HuH-7.5 (cell line): ENCODE measurements around the gene TGFBI.
"Not testable (repeated sequence)": the region's sequence is repeated elsewhere in the genome, so short reads cannot be mapped to it uniquely, and the experiment has no call there.

Source experiments
- DNase-seq: peaks from one replicate; pipeline ENCODE4 v3.0.0; 2011; ENCODE audit warnings: low spot score

TGFBI gene

DNA sequence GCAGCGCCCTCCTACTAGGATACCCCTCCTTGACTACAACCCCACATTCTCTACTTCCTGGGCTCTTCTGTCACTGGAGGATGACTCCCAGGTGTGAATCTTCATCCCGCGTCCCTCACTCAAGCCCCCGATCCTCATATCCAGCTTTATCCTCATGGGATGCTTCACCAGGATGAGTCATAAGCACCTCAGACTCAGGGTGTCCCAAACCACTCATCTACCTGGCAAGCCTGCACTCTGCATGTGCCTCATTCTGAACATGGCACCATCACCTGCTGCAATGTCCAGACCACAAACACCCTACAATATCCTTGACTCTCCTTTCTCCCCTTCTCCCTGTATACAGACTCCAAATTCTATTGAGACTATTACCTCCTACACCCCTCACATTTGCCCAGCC lies 1.5 kb upstream of the TGFBI start:
- no peak for DNase-seq

DNA sequence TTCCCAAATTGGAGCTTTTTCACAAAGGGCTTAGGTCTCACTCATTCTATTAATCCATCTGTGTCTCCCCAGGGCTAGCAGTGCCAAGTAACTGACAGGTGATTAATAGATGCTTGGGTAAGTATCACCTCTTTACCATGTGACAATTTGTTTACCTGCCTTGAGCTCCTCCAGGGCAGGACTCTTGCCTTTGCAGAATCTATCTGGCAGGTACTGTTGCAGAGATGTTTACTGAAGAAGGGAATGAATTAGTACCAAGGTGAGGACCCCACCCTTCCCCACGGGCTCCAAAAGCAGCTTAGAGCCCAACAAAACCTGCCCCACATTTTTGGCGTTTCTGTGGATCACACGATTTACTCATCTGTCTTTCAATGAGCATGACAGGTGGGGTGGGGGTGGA lies 698 bp upstream of the TGFBI start:
- no peak for DNase-seq

DNA sequence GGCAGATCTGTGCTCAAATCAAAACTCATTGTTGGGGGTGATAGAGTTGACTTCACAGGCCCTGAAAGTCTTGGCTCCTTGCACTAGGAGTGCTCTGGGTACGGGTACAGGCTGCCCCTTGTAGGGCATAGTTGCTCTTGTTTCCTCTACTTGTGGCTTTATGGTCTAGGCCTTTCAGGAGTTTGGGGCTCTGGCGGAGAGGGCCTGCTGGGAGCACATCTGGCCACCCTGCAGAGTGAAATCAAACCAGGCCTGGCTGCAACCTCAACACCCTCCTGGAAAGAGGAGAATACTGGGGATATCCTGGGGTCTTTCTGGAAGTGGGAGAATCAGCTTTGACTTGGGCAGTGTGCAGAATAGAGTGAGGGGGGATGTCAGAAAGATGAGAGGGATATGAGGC lies 1.5 kb downstream of the TGFBI start:
- no peak for DNase-seq

DNA sequence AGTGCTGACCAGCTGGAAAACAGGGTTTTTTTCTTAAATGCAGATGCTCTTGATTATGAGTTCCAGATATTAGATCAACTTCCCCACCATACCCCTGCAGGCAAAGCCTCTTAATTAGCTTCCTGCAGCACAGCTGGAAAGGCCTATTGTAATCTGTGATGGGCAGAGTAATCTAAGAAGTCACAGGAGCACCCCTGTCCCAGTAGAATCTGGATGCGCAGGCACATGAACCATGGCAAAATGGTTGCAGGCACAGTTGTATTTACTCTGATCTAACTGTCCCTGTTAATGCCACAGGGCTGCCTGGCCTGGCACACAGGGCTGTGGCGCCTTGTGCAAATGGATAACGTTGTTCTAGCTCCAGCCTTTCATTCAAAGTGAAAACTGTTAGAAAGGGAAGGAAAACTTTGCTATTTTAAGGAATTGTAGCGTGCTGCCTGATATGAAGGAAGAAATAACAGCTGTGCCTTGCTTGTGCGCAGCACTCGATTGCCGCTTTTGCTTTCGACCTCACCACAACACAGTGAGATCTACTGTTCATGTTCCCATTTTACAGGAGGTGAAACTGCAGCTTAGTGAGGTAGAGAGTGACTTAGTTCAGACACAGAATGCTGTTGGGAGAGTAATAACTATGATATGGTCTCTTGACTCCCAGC lies 2.3 kb downstream of the TGFBI start:
- DNase-seq, result no peak

DNA sequence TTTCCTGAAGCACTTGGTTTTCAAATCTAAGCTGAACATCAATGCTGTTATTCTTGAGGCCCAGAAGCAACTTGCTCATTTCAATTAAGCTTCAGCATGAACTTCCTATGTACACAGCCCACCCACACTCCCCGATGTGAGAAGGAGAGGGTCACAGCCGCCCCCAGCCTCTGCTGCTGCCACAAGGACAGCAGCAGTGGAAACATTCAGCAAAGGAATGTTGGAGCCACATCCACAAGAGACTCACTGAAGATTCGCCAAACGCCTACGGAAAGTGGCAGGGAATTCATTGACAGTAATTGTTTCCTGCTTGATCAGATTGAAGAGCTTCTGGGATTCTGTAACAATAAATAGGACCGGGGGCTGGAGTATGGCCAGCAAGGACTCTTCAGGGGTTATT lies 2.9 kb downstream of the TGFBI start:
- DNase-seq, result no peak

DNA sequence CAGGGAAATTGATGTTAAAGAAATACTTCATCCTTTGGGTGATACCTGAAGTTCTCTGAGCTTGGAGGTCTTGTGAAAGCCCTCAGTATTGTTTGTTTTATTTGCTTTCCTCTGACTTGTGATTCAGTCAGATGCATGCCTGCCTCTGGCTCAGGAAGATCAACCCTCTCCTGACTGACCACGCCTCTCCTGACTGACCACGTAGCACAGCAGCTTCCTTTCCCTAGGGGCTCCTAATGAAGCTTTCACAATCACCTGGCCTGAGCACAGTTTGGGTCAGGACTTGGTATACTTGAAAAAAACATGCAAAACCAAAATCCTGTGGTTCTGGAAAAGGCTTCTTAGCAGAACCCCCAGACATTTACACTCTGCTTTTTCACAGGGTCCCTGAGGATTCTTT lies 3.8 kb downstream of the TGFBI start:
- no peak for DNase-seq

DNA sequence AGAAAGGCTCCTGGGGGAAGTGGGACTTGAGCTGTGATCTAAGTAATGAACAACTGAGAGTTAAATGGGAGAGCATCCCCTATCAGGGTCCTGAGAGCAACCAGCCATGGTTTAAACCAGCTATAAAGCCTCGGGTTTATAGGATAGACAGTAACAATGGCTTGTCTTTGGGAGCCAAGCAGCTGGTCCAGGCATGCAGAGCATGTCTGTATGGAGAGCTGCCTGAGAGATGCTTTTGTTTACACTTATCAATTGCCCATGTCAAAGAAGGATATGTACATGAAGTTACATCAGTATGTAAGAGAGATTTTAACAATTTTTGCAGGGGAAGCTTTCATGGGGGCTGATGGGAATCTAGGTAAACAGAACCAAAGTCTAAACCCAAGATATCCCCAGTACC lies 4.4 kb downstream of the TGFBI start:
- no peak for DNase-seq

DNA sequence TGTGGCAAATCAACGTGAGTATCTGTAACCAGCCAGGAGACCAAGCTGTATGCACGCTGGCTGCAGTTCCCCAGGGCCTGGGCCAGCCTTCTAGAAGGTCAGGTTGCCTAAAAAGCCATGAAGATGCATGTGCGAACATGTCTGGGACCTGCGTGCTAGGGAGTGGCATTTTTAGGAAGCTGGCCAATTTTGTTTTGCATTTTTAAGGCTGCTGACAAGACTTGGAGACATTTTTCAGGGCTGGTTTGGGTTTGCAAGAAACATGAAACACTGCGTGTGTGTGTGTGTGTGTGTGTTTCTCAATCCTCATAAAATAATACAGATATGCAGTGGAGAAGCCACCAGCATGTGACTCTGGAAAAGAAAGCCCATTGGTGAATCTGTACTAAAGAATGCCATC lies 5.1 kb downstream of the TGFBI start:
- no peak for DNase-seq

DNA sequence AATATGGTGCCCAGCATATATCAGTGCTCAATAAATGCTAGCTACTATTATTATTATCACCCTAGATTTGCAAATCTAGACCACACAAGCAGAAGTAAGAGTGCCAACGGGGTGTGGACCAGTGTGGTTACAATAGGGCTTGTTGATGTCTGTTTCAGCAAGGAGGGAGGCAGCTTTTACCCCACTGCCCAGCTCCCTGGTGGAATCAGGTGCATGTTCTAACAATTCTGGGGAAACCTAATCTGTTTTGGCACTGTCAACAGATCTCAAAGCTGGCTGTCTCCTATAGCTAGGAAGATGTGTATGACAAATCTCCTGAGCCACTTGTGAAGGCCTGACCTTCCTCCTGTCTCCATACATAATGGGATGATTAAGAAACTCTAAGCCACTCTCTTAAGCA lies 5.7 kb downstream of the TGFBI start:
- DNase-seq, result no peak

DNA sequence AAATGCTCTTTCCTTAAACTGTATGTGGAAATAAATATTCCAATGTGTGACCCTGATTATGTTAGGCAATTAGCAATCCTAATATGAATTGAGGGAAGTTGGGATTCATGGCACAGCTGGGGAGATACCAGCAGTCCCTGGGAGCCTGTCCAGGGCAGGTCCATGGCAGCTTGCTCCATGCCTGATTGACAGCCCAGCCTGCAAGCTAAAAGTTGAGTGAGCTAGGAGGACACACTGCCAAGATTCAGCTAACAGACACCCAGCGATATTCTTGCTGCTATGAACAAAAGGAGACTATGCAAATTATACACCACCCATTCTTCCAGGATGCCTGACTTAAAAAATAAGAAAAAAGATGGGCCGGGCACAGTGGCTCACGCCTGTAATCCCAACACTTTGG lies 6.2 kb downstream of the TGFBI start:
- no peak for DNase-seq

DNA sequence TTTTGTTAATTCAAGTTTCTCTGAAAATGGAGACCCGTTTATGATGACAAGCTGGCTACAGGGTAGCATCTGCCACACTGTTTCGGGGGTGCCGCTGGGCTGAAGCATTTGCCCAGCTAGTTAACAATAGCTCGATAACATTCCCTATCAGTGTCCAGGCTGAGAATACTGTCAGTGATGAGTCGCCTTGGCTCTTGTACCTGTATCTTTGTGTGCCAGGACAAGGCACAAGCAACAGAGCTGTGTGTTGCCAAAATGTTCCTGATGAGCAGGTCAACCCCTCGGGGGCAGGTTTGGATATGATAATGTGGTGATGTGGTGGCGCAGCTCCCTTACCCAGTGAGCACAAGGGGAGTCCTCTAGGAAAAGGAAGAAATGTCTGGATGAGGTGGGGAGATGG lies 7.0 kb downstream of the TGFBI start:
- no peak for DNase-seq

DNA sequence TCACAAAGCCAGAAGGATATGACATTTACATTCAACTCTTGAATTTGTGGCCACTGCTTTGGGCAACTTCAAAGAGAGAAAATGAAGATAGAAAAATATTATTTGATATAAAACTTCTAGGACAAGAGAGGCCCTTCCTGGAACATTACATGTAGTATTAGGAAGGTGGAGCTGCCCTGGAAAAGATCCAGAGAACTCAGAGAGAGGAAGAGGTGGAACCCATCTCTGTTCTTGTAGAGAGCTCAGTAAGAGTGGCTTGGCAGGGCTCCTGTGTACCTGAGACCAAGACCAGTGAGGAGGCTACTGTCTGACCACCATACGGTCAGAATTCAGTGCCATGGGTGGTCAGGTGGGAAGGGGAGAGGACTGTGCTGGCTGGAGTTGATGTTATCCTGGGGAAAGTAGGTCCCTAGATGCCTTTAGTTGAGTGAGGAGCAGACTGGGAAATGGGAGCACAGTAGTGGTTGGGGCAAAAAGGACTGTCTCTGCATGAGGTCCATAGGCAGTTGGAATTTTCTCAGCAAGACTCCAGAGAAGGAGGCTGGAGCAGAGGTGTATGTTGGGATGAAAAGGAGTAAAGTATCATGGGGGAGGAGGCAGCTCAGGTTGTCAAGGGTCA lies 7.6 kb downstream of the TGFBI start:
- DNase-seq, result no peak

DNA sequence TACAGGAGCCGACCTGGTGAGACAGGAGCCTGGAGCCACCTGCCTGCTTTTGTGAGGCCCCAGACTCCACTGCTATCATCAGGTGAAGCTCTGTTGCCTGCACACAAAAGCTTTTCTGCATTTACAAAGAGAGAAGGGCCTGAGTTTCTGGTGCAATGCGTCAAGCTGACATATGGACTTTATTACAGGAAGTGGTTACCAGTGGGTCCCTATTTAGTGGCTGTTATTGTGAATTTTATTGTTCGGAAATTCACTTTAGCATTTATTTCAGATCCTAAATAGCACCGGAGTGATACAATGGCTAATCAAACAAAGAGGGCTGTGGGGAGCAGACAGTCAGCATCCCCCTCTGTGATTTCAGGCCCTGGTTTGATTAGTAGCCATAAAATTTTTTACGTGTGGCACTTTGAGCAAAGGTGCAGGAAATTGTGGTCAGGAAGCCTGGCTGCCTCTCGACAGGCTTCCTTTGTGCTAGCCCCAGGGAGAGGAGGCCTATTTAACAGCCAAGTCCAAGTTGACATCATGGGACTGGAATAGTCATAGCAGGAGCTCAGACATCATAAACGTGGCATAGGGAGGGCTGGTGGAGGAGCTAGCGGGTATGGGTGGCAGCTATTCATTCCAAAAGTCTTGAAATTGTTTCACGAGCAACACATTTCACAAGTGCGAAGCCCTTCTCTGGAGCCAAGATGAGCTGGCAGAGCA lies 8.4 kb downstream of the TGFBI start:
- DNase-seq, result no peak

DNA sequence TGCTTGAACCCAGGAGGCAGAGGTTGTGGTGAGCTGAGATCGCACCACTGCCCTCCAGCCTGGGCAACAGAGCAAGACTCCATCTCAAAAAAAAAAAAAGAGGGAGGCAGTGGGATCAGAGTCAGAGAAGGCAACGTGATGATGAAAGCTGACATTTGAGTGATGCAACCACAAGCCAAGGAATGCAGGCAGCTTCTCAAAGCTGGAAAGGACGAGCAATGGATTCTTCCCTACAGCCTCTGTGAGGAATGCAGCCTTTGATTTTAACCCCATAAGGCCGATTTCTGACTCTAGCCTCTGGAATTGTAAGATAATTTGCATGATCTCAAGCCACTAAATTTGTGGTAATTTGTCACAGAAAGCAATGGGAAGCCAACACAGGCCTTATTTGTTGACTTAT lies 9.8 kb downstream of the TGFBI start:
- no peak for DNase-seq

DNA sequence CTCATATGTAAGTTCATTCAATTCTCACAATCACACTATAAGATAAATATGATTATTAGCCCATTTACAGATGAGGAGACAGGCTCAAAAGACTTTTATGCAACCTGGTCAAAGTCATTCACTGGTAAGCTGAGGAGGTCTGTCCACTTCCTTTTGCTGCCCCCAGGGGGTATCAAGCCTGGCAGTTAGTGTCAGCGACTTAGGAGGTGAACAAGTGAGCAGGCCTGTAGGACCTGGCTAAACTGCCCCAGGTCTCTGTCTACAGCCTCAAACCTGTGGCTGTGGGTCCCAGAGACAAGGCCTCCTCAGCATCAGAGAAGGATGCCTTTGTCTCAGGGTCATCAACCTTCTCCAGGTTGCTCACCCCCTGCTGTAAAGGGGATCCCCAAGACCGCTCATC lies 10.4 kb downstream of the TGFBI start:
- DNase-seq, result no peak

DNA sequence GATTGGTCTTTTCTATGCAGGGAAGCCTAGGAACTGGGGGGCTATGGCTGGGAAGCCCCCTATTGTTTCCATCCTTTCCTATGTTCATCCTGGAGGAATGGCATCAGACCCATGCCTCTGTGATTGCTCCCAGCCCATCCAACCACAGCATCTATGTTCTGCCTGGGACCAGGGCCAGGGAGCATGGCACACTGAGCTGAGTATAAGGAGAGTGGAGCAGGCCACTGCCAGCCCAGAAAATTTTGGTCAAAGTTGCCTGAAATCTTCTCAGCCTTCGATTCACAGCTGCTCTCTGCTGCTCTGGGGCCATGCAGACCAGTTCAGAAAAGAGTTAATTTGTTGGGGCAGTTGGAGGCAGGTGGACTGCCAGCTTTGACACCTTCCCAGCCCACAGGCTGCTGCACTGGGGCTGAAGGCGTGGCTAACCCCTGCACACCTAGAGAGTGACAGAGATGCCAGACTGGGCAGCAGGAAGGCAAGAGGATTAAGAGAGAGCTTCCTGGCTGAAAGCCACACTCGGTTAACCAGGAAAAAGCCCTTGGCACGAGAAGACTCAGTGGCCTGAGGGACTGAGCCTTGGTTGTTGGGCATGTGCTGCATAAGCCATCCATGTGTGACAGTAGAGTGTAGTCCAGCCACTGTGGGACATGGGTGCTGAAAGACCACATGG lies 12.1 kb downstream of the TGFBI start:
- DNase-seq, result no peak

DNA sequence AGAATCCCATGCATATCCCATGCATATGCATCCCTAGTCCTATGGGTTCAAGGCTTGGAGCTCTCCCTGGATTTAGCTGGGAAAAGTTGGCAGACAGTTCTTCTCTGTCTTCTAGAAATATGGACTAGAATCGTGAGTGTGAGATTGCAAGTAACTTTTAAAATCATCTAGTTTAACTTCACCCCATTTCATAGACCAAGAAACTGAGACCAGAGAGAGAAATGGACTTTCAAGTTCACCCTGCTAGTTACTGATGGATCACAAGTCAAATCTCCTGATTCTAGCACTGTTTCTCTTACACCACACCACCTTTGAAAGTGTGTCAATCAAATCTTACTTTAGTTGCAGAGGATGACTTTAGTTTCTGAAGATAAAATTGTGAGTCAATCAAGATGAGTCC lies 13.4 kb downstream of the TGFBI start:
- no peak for DNase-seq

DNA sequence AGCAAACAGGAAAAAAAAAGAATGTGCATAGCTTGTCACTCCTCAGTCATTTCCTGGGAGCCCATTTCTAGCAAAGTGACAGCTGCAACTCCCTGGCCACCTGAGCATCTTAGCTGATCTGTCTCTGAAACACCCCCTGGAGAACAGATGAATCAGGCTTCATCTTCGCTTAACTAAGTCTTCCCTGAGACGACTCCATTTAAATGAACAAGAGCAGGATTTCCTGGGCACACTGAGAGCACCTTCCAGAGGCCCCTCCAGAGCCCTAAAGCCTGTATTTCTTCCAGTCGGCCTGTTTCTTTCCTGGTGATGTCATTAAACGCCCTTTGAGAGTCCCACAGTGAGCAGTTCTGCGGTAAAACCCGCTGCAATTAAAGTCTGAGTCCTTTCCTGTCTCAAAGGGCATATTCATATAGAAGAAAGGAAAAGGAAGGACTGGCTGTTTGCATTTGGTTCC lies 13.9 kb downstream of the TGFBI start:
- no peak for DNase-seq

DNA sequence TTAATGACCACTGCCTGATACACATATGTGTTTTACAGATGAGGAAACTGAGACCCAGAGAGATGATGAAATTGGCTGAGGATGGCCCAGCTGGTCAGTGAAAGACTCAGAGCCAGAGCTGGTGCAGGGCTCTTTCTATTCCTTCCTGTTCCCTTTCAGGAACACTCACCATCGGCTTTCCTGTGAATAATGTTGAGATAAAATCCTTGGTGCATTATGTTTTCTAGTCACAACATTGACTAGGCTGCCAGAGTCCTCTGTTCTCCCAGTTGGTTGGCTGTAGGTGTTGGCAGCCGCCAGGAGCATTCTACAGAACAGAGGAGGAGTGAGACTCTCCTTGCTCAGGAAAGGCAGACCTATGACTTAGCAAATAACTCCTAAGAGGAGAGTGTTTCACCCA lies 14.8 kb downstream of the TGFBI start:
- DNase-seq, result no peak

DNA sequence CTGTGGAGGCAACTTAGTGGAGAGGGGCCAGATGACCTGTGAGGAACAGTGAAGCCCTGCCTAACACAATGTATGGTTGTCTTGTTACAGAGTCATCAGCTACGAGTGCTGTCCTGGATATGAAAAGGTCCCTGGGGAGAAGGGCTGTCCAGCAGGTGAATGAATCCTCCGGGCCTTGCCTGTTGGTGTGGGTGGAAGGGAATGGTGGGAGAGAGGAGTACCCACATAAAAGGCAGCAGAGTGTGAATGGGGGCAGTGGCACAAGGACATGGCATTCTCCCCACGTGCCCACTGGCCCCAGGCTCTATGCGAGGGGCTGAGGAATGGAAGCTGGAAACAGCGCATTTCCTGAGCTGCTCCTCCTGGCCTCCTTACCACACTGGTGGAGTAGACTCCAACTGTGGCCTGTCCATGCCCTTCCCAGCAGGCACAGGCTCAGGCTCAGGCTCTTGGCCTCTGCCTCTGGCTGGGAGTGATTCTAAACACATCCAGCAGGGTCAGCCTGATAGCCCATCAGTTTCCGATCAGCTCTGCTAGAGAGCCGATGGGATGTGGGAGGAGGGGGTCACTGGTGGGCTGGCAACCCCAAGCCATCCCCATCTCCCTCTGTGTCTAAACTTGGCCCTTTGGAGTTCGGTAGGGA lies 15.3 kb downstream of the TGFBI start:
- DNase-seq, result no peak

DNA sequence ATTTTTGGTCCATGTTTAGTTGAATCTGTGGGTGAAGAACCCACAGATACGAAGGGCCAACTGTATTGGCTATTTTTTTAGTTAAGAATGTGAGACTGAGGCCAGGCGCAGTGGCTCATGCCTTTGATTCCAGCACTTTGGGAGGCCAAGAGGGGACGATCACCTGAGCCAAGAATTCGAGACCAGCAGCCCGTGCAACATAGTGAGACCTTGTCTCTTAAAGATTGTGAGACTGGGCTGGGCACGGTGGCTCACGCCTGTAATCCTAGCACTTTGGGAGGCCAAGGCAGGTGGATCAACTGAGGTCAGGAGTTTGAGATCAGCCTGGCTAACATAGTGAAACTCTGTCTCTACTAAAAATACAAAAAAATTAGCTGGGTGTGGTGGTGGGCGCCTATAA lies 16.2 kb downstream of the TGFBI start:
- not testable (repeated sequence) for DNase-seq

DNA sequence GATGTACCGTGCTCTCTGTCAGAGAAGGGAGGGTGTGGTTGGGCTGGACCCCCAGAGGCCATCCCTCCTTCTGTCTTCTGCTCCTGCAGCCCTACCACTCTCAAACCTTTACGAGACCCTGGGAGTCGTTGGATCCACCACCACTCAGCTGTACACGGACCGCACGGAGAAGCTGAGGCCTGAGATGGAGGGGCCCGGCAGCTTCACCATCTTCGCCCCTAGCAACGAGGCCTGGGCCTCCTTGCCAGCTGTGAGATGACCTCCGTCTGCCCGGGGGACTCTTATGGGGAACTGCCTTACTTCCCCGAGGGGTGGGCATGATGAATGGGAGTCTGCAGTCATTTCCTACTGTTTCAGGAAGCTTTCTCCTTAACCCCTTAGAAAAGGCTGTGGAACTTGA lies 17.5 kb downstream of the TGFBI start:
- DNase-seq, result no peak

DNA sequence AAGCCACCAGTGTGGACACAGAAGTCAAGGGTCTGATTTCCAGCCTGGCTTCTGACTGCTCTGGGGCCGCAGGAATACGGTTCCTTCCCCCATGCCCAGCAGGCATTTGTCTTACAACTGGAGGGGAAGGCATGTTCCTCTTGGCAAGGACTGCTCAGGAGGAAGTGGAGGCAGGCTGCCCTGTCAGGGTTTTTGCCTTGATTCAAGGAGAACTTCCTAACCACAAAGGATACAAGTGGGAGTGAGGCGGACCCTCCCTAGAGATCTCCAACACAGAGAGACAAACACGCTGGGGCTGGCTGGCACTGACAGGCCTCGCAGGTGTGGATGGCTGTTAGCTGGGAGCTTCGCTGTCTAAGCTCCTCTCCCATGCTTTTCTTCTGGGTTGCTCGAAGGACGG lies 19.1 kb downstream of the TGFBI start:
- no peak for DNase-seq
